GM19025 (cell line): ENCODE measurements around the gene NBEA.
A peak's percentile ranks its signal among the peaks of the same experiment; 100 is the strongest.
"Not testable (repeated sequence)": the region's sequence is repeated elsewhere in the genome, so short reads cannot be mapped to it uniquely, and the experiment has no call there.

Experiments used
- ATAC-seq: cut with Tn5 transposase; IDR thresholded peaks from one replicate; pipeline ENCODE4 v1.9.1; 2021; ENCODE audit warnings: mild to moderate bottlenecking, low read depth, moderate library complexity; ENCODE audit not compliant: unreplicated experiment

The NBEA gene

GRCh38 chr13:34941835-34942731 is at the start of gene NBEA:
Gene NBEA, plus strand, starts transcription at chr13:34942270. Its CDS starts 551 bp downstream, at chr13:34942821.
- ATAC-seq = peak; percentile 63

GRCh38 chr13:34894756-34895155 is 47.3 kb upstream of the NBEA start:
- no peak for ATAC-seq

GRCh38 chr13:34897220-34897619 is 44.9 kb upstream of the NBEA start:
- no peak for ATAC-seq

- ATAC-seq = no peak
These were observed 42.2 kb upstream of the NBEA start for GRCh38 chr13:34899888-34900287.

GRCh38 chr13:34900288-34900739 is 41.8 kb upstream of the NBEA start:
- ATAC-seq = no peak

- no peak for ATAC-seq
These were observed 40.5 kb upstream of the NBEA start for GRCh38 chr13:34901572-34901971.

GRCh38 chr13:34911159-34911558 is 30.9 kb upstream of the NBEA start:
- no peak for ATAC-seq

- ATAC-seq = no peak
These were observed 29.0 kb upstream of the NBEA start for GRCh38 chr13:34913040-34913439.

- no peak for ATAC-seq
These were observed 27.7 kb upstream of the NBEA start for GRCh38 chr13:34914416-34914815.

- ATAC-seq = no peak
These were observed 15.6 kb upstream of the NBEA start for GRCh38 chr13:34926508-34926907.

GRCh38 chr13:34928676-34929075 is 13.4 kb upstream of the NBEA start:
- not testable (repeated sequence) for ATAC-seq

GRCh38 chr13:34931572-34931971 is 10.5 kb upstream of the NBEA start:
- no peak for ATAC-seq

- no peak for ATAC-seq
These were observed 8.7 kb upstream of the NBEA start for GRCh38 chr13:34933349-34933748.

- no peak for ATAC-seq
These were observed 8.3 kb upstream of the NBEA start for GRCh38 chr13:34933786-34934185.

GRCh38 chr13:34935841-34936240 is 6.2 kb upstream of the NBEA start:
- ATAC-seq = no peak

- no peak for ATAC-seq
These were observed 2.3 kb upstream of the NBEA start for GRCh38 chr13:34939771-34940170.

GRCh38 chr13:34941436-34941834 is 635 bp upstream of the NBEA start:
- no peak for ATAC-seq

- peak; percentile 15 for ATAC-seq
These were observed 814 bp downstream of the NBEA start for GRCh38 chr13:34942732-34943435.

GRCh38 chr13:34943436-34944273 is 1.6 kb downstream of the NBEA start:
- no peak for ATAC-seq

- no peak for ATAC-seq
These were observed 2.2 kb downstream of the NBEA start for GRCh38 chr13:34944274-34944634.

- no peak for ATAC-seq
These were observed 2.7 kb downstream of the NBEA start for GRCh38 chr13:34944751-34945150.
